SH-SY5Y (cell line): ENCODE results near the gene FSCN2.

Experiments
- GATA2 ChIP-seq: IDR thresholded peaks from 2 replicates; pipeline ENCODE4 v1.6.1; 2011; ENCODE audit warnings: mild to moderate bottlenecking, low read depth, low read length
- GATA3 ChIP-seq: IDR thresholded peaks from 2 replicates; pipeline ENCODE4 v1.6.1; 2011; ENCODE audit warnings: low read depth, mild to moderate bottlenecking, low read length, moderate library complexity

- no peak for TF ChIP-seq GATA2
- no peak for TF ChIP-seq GATA3
Measured at GRCh38 chr17:81582749-81583148, 54.6 kb downstream of the FSCN2 start.
